HL-60 (cell line): ENCODE measurements around the gene OTUB1.

Experiments
- DNase-seq, 2 experiments: peaks; one replicate each; pipeline ENCODE4 v3.0.0-alpha.2; 2010 to 2020; ENCODE audit warnings: low read depth in 1 of 2, low spot score in 1 of 2
- H3K27ac ChIP-seq: fragments of 250-450 bp; sonication (Bioruptor Pico); replicated peaks from 2 replicates; pipeline ENCODE4 v1.5.1; 2020; ENCODE audit warnings: mild to moderate bottlenecking, moderate library complexity
- H3K27me3 ChIP-seq: fragments of 250-450 bp; sonication (Bioruptor Pico); 2 replicates; pipeline ENCODE4 v1.5.1; 2021; ENCODE audit warnings: mild to moderate bottlenecking, moderate library complexity; ENCODE audit not compliant: insufficient read depth, poor library complexity, severe bottlenecking
- H3K4me3 ChIP-seq: replicated peaks from 2 replicates; pipeline ENCODE4 v1.5.1; 2011; ENCODE audit warnings: mild to moderate bottlenecking, control low read depth, low read length; ENCODE audit not compliant: insufficient read depth
- GABPA ChIP-seq: IDR thresholded peaks from 2 replicates; pipeline ENCODE4 v1.6.1; 2012; ENCODE audit warnings: low read depth
- POLR2AphosphoS5 ChIP-seq: IDR thresholded peaks from 2 replicates; pipeline ENCODE4 v1.6.1; 2012; ENCODE audit warnings: low read depth
- SPI1 ChIP-seq: IDR thresholded peaks from 2 replicates; pipeline ENCODE4 v1.6.1; 2012; ENCODE audit warnings: low read depth, mild to moderate bottlenecking, borderline replicate concordance
- TF ChIP-seq, protein P1 (sequence below): IDR thresholded peaks from one replicate; pipeline ENCODE4 v1.5.1; 2011; ENCODE audit warnings: low read length, control low read depth, inconsistent platforms; ENCODE audit not compliant: insufficient read depth
- TF ChIP-seq, protein P2 (sequence below): IDR thresholded peaks from 2 replicates; pipeline ENCODE4 v1.6.1; 2012; ENCODE audit warnings: low read depth; ENCODE audit not compliant: insufficient replicate concordance

The OTUB1 gene

DNA sequence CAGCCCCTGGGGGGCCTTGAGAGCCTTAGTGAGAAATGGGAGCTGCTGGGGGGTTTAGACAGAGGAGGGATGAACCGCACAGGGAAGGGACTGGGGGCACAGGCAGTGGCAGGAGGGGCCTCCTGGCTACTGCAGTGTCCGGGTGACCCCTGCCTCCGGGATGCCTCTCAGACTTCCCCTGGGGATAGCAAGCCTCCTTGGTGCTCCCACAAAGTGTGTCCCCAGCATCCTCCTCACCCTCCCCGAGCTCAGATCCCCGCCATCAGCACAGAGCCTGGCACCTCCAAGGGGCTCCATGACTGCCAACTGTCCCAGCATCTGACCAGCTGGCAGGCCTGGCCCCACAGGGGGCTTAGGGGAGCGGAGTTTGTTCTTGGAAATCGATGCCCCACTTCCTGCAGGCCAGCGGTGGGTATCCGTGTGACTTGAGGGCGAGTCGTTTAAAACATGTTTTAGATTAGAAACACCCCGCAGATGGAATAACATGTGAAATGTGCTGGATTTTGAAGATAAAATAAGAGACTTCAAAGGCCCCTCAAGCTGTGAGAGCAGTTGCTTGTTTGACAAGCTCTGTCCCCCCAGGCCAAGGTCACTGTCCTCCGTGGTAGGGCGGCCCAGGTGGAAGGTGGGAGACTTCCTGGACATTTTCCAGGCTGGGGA, 36.0 kb downstream of the OTUB1 start:
- no peak overlapping the region for H3K27ac ChIP-seq
- TF ChIP-seq, protein P1, sequence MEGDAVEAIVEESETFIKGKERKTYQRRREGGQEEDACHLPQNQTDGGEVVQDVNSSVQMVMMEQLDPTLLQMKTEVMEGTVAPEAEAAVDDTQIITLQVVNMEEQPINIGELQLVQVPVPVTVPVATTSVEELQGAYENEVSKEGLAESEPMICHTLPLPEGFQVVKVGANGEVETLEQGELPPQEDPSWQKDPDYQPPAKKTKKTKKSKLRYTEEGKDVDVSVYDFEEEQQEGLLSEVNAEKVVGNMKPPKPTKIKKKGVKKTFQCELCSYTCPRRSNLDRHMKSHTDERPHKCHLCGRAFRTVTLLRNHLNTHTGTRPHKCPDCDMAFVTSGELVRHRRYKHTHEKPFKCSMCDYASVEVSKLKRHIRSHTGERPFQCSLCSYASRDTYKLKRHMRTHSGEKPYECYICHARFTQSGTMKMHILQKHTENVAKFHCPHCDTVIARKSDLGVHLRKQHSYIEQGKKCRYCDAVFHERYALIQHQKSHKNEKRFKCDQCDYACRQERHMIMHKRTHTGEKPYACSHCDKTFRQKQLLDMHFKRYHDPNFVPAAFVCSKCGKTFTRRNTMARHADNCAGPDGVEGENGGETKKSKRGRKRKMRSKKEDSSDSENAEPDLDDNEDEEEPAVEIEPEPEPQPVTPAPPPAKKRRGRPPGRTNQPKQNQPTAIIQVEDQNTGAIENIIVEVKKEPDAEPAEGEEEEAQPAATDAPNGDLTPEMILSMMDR, result no peak
- TF ChIP-seq SPI1, result no peak
- TF ChIP-seq, protein P2, sequence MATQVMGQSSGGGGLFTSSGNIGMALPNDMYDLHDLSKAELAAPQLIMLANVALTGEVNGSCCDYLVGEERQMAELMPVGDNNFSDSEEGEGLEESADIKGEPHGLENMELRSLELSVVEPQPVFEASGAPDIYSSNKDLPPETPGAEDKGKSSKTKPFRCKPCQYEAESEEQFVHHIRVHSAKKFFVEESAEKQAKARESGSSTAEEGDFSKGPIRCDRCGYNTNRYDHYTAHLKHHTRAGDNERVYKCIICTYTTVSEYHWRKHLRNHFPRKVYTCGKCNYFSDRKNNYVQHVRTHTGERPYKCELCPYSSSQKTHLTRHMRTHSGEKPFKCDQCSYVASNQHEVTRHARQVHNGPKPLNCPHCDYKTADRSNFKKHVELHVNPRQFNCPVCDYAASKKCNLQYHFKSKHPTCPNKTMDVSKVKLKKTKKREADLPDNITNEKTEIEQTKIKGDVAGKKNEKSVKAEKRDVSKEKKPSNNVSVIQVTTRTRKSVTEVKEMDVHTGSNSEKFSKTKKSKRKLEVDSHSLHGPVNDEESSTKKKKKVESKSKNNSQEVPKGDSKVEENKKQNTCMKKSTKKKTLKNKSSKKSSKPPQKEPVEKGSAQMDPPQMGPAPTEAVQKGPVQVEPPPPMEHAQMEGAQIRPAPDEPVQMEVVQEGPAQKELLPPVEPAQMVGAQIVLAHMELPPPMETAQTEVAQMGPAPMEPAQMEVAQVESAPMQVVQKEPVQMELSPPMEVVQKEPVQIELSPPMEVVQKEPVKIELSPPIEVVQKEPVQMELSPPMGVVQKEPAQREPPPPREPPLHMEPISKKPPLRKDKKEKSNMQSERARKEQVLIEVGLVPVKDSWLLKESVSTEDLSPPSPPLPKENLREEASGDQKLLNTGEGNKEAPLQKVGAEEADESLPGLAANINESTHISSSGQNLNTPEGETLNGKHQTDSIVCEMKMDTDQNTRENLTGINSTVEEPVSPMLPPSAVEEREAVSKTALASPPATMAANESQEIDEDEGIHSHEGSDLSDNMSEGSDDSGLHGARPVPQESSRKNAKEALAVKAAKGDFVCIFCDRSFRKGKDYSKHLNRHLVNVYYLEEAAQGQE, result no peak
- DNase-seq, result no peak
- H3K27me3 ChIP-seq, result no peaks in the 10 kb centered on the region
- H3K4me3 ChIP-seq, result no peak overlapping the region

DNA sequence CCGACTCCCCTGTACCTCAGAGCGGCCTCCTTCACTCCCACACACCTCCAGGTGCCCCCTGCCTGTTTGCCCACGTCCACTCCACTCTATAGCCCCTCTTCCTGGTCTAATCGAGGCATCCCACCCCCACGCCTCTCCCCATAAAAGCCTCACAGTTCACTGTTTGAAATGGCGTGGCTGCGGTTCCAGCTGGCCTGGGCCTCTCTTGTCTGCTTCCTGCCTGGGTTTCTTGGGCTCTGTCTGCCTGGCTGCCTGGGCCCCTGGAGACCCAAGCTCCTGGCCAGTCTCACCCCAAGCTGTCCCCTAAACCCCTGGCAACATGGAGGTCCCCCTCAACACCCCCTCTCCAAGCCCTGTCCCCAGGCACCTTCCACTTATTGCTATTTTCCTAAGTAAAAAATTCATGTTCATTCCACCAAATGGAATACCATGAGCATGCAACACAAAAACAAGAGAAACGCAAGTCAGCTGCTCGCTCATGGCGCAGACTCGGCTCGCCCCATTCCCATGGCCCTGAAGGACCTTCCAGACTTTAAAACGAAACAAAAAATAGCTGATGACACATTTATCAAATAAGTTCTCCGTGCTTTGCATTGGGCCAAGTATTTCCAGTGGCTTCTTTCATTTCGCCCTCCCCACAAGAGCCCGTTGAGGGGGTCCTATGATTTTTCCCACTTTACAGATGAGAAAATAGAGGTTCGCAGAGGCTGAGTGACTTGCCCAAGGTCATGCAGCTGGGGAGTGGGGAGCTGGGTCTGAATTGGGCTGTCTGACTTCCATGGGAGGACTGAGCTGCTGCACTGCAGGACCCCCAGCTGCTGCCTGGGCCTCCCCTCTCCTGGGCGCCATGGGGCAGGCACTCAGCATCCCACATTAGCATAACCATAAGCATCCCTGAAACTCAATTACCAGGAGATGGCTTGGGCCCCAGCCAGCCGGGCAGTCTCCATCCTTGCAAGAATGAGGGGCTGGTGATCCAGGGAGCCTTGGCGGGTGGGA, 37.8 kb downstream of the OTUB1 start:
- H3K27ac ChIP-seq, result no peak overlapping the region
- DNase-seq, result no peak

DNA sequence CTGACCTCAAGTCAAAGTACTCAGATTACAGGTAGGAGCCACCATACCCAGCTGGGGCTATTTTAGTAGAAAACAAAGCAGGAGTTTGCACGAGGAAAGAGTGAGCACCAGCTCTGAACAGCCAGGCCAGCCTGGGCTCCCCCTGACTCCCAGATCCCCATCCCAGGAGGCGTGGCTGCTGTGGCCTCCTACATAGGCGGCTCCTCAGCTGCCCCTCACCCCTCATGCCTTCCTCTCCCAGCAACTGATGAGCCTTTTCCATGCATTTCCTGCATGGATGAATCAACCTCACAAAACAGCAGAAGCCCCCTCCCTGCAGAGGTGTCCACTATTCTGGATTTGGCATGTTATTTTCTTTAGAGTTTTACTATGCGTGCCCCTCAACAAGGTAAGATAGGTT, 39.0 kb downstream of the OTUB1 start:
- Histone ChIP-seq H3K4me3 (no peak overlapping the region), H3K27ac (no peak overlapping the region), H3K27me3 (no peaks in the 10 kb centered on the region)
- no peak for TF ChIP-seq GABPA
- TF ChIP-seq, protein P1, result no peak
- TF ChIP-seq POLR2AphosphoS5, result no peak
- TF ChIP-seq, protein P2, result no peak
- TF ChIP-seq SPI1, result no peak
- no peak for DNase-seq

More for the DNA sequence above, 37.8 kb downstream of the OTUB1 start:
- no peak for TF ChIP-seq POLR2AphosphoS5
- TF ChIP-seq, protein P2, result no peak
- TF ChIP-seq GABPA, result no peak
- TF ChIP-seq SPI1, result no peak
- TF ChIP-seq, protein P1, result no peak
- Histone ChIP-seq H3K4me3 (no peak overlapping the region), H3K27me3 (no peaks in the 10 kb centered on the region)
